GM10266 (cell line): Measurements from ENCODE around the gene ST3GAL5.

ENCODE experiments used
- DNase-seq: peaks from one replicate; pipeline ENCODE4 v3.0.0; 2012; ENCODE audit errors: extremely low spot score
- CTCF ChIP-seq: IDR thresholded peaks from 2 replicates; pipeline ENCODE4 v1.5.1; 2012; ENCODE audit warnings: mild to moderate bottlenecking, low read depth; ENCODE audit not compliant: control insufficient read depth, insufficient read depth; ENCODE audit errors: missing control alignments

Gene ST3GAL5

GRCh38 chr2:85914922-85915321, 26.1 kb upstream of the ST3GAL5 start:
- no peak for TF ChIP-seq CTCF
- DNase-seq, result no peak

- DNase-seq, result no peak
- no peak for TF ChIP-seq CTCF
Observed at GRCh38 chr2:85913884-85914881, 25.4 kb upstream of the ST3GAL5 start.

GRCh38 chr2:85911814-85912692, 23.3 kb upstream of the ST3GAL5 start:
- DNase-seq, result no peak
- no peak for TF ChIP-seq CTCF

- TF ChIP-seq CTCF, result no peak
- DNase-seq, result no peak
Observed at GRCh38 chr2:85911097-85911496, 22.3 kb upstream of the ST3GAL5 start.

GRCh38 chr2:85909005-85909404, 20.2 kb upstream of the ST3GAL5 start:
- DNase-seq, result no peak
- no peak for TF ChIP-seq CTCF

- TF ChIP-seq CTCF, result no peak
- no peak for DNase-seq
Observed at GRCh38 chr2:85908506-85908905, 19.7 kb upstream of the ST3GAL5 start.
